ENCODE measurements around the gene OXSM.

OXSM gene

DNA sequence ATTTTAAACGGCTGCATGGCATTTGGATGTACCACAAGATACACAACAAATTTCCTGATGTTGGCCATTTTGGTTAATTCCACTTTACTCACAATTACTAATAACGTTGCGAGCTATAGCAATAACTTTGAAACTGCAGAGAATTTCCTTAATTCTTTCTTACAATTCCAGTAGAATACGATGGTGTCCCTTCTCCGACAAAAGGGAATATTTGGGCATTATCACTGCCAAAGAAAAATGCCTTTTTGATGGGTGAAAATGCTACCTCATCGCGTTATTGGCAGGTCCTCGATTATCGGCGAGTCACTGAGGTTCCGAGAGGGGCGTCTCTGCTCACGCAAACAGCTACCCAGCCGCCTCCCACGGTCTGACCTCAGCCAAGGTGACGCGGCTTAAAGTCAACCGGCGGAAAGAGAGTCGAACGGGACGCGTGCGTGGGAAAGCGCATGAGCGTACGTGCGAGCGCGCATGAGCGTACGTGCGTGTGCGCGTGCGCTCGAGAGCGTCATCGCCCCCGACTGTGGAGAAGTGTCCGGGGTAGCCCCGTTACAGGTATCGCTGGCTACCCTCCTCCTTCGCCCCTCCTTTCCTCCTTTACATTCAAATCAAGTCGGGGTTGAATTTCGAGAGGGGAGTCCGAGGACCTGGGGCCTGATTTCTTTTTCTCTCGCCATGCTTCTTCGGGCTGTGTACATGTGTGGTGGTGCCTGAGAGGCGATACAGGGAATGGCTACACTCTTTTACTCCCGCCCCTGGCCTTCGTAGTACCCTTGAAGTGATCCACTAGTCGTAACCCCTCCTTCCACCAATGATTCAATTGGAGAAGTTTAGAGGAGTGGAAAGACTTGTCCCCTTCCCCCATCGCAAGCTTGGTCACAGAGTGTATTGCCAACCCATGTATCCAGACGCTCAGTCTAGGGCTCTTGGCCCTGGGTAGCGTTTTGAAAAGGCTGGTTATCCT lies at the start of gene OXSM:
OXSM (plus strand) TSS at position 495 of the 961 bp plus-strand sequence. CDS start 931 bp downstream, outside the sequence.
- Histone ChIP-seq H3K9me2 (replicated peaks; ENCODE audit: insufficient read depth, low read length) (no peaks in the 10 kb centered on the region), H3K9me3 (ENCODE audit: insufficient read depth, low read length) (no peaks in the 10 kb centered on the region), H3K27ac (ENCODE audit: low read depth, low read length) (peak within 1 kb of the TSS; percentile 82), H3K36me3 (ENCODE audit: low read length) (no peaks in the 10 kb centered on the region), H3K9ac (ENCODE audit: low read length) (peak within 1 kb of the TSS; percentile 80), H3K4me2 (ENCODE audit: low read depth, low read length, poor library complexity, severe bottlenecking) (peak within 1 kb of the TSS; percentile 77), H4K20me1 (ENCODE audit: low read depth, low read length) (no peaks in the 10 kb centered on the region), H3K79me2 (ENCODE audit: insufficient read depth, low read length) (peaks cover 7% of the 10 kb centered on the region; the same call in 1 of the 2 replicates), H2AFZ (ENCODE audit: low read depth, low read length, severe bottlenecking) (peak within 1 kb of the TSS; percentile 96), H3F3A (ENCODE audit: insufficient read depth) (peaks cover 12% of the 10 kb centered on the region), H3K27me3 (ENCODE audit: low read length) (no peaks in the 10 kb centered on the region), H3K4me3 (ENCODE audit: insufficient read depth, low read length, poor library complexity, severe bottlenecking) (peak within 1 kb of the TSS; percentile 82)
- no peak for TF ChIP-seq EZH2phosphoT487 (conservative IDR thresholded peaks at IDR 0.05; ENCODE audit: low read length)
- TF ChIP-seq CTCF (IDR thresholded peaks at IDR 0.05; ENCODE audit: insufficient read depth, low read length, poor library complexity, severe bottlenecking), result no peak

- H4K20me1 ChIP-seq (ENCODE audit: low read depth, low read length), result no peaks in the 10 kb centered on the region
- H3K79me2 ChIP-seq (ENCODE audit: insufficient read depth, low read length), result 0 out of 2 replicates have a peak, but pooled peaks cover 4% of the 10 kb centered on the region
- H3K9ac ChIP-seq (ENCODE audit: low read length), result no peak overlapping the region
- TF ChIP-seq CTCF (IDR thresholded peaks at IDR 0.05; ENCODE audit: insufficient read depth, low read length, poor library complexity, severe bottlenecking) (no peak), EZH2phosphoT487 (conservative IDR thresholded peaks at IDR 0.05; ENCODE audit: low read length) (no peak)
- H3K4me2 ChIP-seq (ENCODE audit: low read depth, low read length, poor library complexity, severe bottlenecking), result no peak overlapping the region
- H3K36me3 ChIP-seq (ENCODE audit: low read length), result peaks cover 45% of the 10 kb centered on the region
- no peak overlapping the region for H3K27ac ChIP-seq (ENCODE audit: low read depth, low read length)
- no peaks in the 10 kb centered on the region for H3K9me3 ChIP-seq (ENCODE audit: insufficient read depth, low read length)
- H2AFZ ChIP-seq (ENCODE audit: low read depth, low read length, severe bottlenecking), result no peak overlapping the region
- H3K9me2 ChIP-seq (replicated peaks; ENCODE audit: insufficient read depth, low read length), result no peaks in the 10 kb centered on the region
- no peaks in the 10 kb centered on the region for H3F3A ChIP-seq (ENCODE audit: insufficient read depth)
- no peaks in the 10 kb centered on the region for H3K27me3 ChIP-seq (ENCODE audit: low read length)
- H3K4me3 ChIP-seq (ENCODE audit: insufficient read depth, low read length, poor library complexity, severe bottlenecking), result no peak overlapping the region
These were observed 45.4 kb upstream of the OXSM start for GRCh38 chr3:25744470-25744869.

DNA sequence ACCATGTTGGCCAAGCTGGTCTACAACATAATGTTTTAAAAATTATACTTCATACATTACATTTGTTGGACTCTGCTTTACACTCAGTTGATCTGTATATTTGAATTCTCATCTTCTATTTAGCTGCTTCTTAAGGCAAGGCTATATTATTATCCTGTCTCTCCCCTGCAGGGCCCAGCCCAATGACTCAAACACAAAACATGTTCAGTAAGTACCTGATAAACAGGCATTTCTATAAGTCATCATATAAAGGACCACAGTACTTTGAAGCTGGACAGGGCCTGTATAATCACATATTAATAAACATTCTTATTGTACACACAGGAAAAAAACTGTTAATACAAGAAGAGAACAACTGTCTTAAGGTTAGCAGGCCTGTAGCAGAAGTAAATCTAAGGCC lies 42.9 kb upstream of the OXSM start:
- Histone ChIP-seq H3K4me2 (ENCODE audit: low read depth, low read length, poor library complexity, severe bottlenecking) (no peak overlapping the region), H3K36me3 (ENCODE audit: low read length) (peaks cover 56% of the 10 kb centered on the region), H3F3A (ENCODE audit: insufficient read depth) (no peaks in the 10 kb centered on the region), H3K9me2 (replicated peaks; ENCODE audit: insufficient read depth, low read length) (no peaks in the 10 kb centered on the region), H3K27me3 (ENCODE audit: low read length) (no peaks in the 10 kb centered on the region), H3K4me3 (ENCODE audit: insufficient read depth, low read length, poor library complexity, severe bottlenecking) (no peak overlapping the region), H3K9ac (ENCODE audit: low read length) (no peak overlapping the region), H2AFZ (ENCODE audit: low read depth, low read length, severe bottlenecking) (no peak overlapping the region), H3K9me3 (ENCODE audit: insufficient read depth, low read length) (no peaks in the 10 kb centered on the region), H4K20me1 (ENCODE audit: low read depth, low read length) (no peaks in the 10 kb centered on the region), H3K79me2 (ENCODE audit: insufficient read depth, low read length) (0 out of 2 replicates have a peak, but pooled peaks cover 4% of the 10 kb centered on the region), H3K27ac (ENCODE audit: low read depth, low read length) (no peak overlapping the region)
- no peak for TF ChIP-seq EZH2phosphoT487 (conservative IDR thresholded peaks at IDR 0.05; ENCODE audit: low read length)
- no peak for TF ChIP-seq CTCF (IDR thresholded peaks at IDR 0.05; ENCODE audit: insufficient read depth, low read length, poor library complexity, severe bottlenecking)
